Measurements from ENCODE around the gene ECT2L.

GRCh38 chr6:138803861-138804260, 8.0 kb downstream of the ECT2L start:
- TF ChIP-seq EZH2 (IDR thresholded peaks at IDR 0.05; ENCODE audit: low read length, missing control alignments) (no peak), CTCF (conservative IDR thresholded peaks at IDR 0.05 in 1 of 2, IDR thresholded peaks at IDR 0.05 in 1 of 2; ENCODE audit: low read depth in 1 of 2, low read length in 2 of 2) (no peak)
